ENCODE measurements around the gene PPIB. TPM values are rescaled to one million over a fixed set of nuclear protein-coding genes. Genes with fewer than 3 reads are reported as not detected.

Gene PPIB
- total RNA-seq, 4 donors from 2014 or later, result 39.6 to 226 (median 154) TPM

- in situ Hi-C loops (cut with MboI; ENCODE audit: low pct_ligation_motif_present in 1 of 4, low pct_unique_long_range_greater_than_20kb in 1 of 4, low sequenced_read_pairs in 3 of 4), result no loop called here
- peak; percentile 23 for DNase-seq
- peaks cover 13 to 28% (median 24%) of the 10 kb centered on the region in 4 donors for H3K4me1 ChIP-seq
- H3K36me3 ChIP-seq, result peaks cover 0 to 25% (median 9%) of the 10 kb centered on the region in 4 donors
- H3K27ac ChIP-seq, result no peak overlapping the region
- H3K27me3 ChIP-seq, result peaks cover 26% of the 10 kb centered on the region
- WGBS, 2 donors (ENCODE audit: low coverage in 1 of 2), result 29% methylated on average over 27 of the region's 27 CpGs; no CpG with 5 or more reads in 1 of the 2 donors
- no peak for TF ChIP-seq CTCF (IDR thresholded peaks at IDR 0.05)
- TF ChIP-seq EP300 (IDR thresholded peaks at IDR 0.05; ENCODE audit: low read depth), result no peak
- TF ChIP-seq POLR2AphosphoS5 (IDR thresholded peaks at IDR 0.05), result no peak
- no peak for TF ChIP-seq POLR2A (IDR thresholded peaks at IDR 0.05)
- peak overlapping the region in 3 of 4 donors; percentile 23 to 66 (median 50) for H3K4me3 ChIP-seq
- intact Hi-C loops (cut with DNase I; ENCODE audit: low total_unique reads), result no loop called here
- H3K9me3 ChIP-seq, result no peaks in the 10 kb centered on the region
Measured at GRCh38 chr15:64152507-64153387, 10.1 kb downstream of the PPIB start.

- peak; percentile 33 for DNase-seq
- no peak for TF ChIP-seq EP300 (IDR thresholded peaks at IDR 0.05; ENCODE audit: low read depth)
- TF ChIP-seq POLR2A (IDR thresholded peaks at IDR 0.05), result no peak
- TF ChIP-seq POLR2AphosphoS5 (IDR thresholded peaks at IDR 0.05), result no peak
- TF ChIP-seq CTCF (IDR thresholded peaks at IDR 0.05), result no peak
- intact Hi-C loops (cut with DNase I; ENCODE audit: low total_unique reads) (no loop called here), in situ Hi-C loops (cut with MboI; ENCODE audit: low pct_ligation_motif_present in 1 of 4, low pct_unique_long_range_greater_than_20kb in 1 of 4, low sequenced_read_pairs in 3 of 4) (no loop called here)
- Histone ChIP-seq H3K27me3 (peaks cover 26% of the 10 kb centered on the region), H3K27ac (peak within 1 kb of the TSS in 1 of 4 donors; percentile 5), H3K36me3 (peaks cover 0 to 17% (median 5%) of the 10 kb centered on the region in 4 donors), H3K4me1 (peaks cover 13 to 28% (median 24%) of the 10 kb centered on the region in 4 donors), H3K4me3 (peak within 1 kb of the TSS; percentile 21 to 66 (median 36)), H3K9me3 (no peaks in the 10 kb centered on the region)
- WGBS, 2 donors (ENCODE audit: low coverage in 1 of 2), result 1% methylated on average over 68 of the region's 83 CpGs; no CpG with 5 or more reads in 1 of the 2 donors
Measured at GRCh38 chr15:64151727-64152506, 10.9 kb downstream of the PPIB start, which contains the start of gene SNX22. Gene SNX22, plus strand, starts transcription at chr15:64151731. Its CDS starts 45 bp downstream, at chr15:64151776.

GRCh38 chr15:64149893-64150578, 12.8 kb downstream of the PPIB start:
- H3K4me3 ChIP-seq, result no peak overlapping the region
- no peaks in the 10 kb centered on the region for H3K36me3 ChIP-seq
- H3K27me3 ChIP-seq, result peaks cover 26% of the 10 kb centered on the region
- no peak overlapping the region for H3K27ac ChIP-seq
- intact Hi-C loops (cut with DNase I; ENCODE audit: low total_unique reads), result no loop called here
- TF ChIP-seq EP300 (IDR thresholded peaks at IDR 0.05; ENCODE audit: low read depth) (no peak), POLR2AphosphoS5 (IDR thresholded peaks at IDR 0.05) (no peak), POLR2A (IDR thresholded peaks at IDR 0.05) (no peak), CTCF (IDR thresholded peaks at IDR 0.05) (no peak)
- DNase-seq, result no peak
- H3K9me3 ChIP-seq, result no peaks in the 10 kb centered on the region
- in situ Hi-C loops (cut with MboI; ENCODE audit: low pct_ligation_motif_present in 1 of 4, low pct_unique_long_range_greater_than_20kb in 1 of 4, low sequenced_read_pairs in 3 of 4), result no loop called here
- 60 to 78% methylated on average over 1 to 9 of the region's 9 CpGs for WGBS, 2 donors (ENCODE audit: low coverage in 1 of 2)
- peaks cover 13 to 28% (median 24%) of the 10 kb centered on the region in 4 donors for H3K4me1 ChIP-seq
